LNCaP clone FGC (cell line): Measurements from ENCODE around the gene PPFIBP1.

ENCODE experiments used
- DNase-seq: peaks from one replicate; pipeline ENCODE4 v3.0.0-alpha.2; 2011; ENCODE audit warnings: low read depth
- H3K4me3 ChIP-seq: 2 replicates; pipeline ENCODE4 v1.5.1; 2011; ENCODE audit warnings: mild to moderate bottlenecking, low read depth, low read length, control low read depth
- CTCF ChIP-seq: IDR thresholded peaks from 2 replicates; pipeline ENCODE4 v1.5.1; 2012; ENCODE audit warnings: mild to moderate bottlenecking; ENCODE audit not compliant: control insufficient read depth, insufficient read depth; ENCODE audit errors: extremely low read depth

Gene PPFIBP1

GRCh38 chr12:27548301-27549199, 24.5 kb downstream of the PPFIBP1 start:
- H3K4me3 ChIP-seq, result no peak overlapping the region
- TF ChIP-seq CTCF, result no peak
- no peak for DNase-seq

DNA sequence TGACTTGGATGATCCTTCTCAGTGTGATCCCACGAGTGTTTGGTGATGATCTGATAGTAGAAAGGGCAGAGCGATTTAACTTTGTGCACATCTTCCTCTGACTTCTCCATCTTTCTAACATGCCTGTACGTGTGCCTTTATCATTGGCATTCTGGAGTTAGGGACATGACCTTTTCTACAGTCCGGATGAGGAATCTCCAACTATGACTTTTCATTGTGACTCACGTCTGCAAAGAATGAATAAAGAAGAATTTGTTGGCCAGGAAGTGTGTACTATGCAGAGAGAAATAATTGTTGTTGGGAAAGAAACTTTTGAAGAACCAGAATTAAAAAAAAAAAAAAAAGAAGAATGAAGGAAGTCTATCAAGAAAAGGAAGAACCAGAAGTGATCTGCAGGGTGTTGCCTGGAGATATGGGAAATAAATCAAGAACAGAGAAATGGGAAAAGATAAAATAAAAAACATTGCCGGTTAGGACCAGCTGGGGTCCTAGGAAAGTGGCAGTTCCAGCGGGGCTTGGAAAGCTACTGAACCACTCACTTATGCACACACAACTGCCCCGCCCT, 25.3 kb downstream of the PPFIBP1 start:
- H3K4me3 ChIP-seq, result no peak overlapping the region
- no peak for DNase-seq
- TF ChIP-seq CTCF, result no peak

GRCh38 chr12:27549801-27550652, 26.0 kb downstream of the PPFIBP1 start:
- H3K4me3 ChIP-seq, result no peak overlapping the region

GRCh38 chr12:27550653-27550975, 26.6 kb downstream of the PPFIBP1 start:
- no peak for TF ChIP-seq CTCF
- no peak for DNase-seq
- H3K4me3 ChIP-seq, result no peak overlapping the region

More at GRCh38 chr12:27549801-27550652, 26.0 kb downstream of the PPFIBP1 start:
- no peak for DNase-seq
- no peak for TF ChIP-seq CTCF

- no peak for DNase-seq
- no peak overlapping the region for H3K4me3 ChIP-seq
- TF ChIP-seq CTCF, result no peak
Measured at GRCh38 chr12:27551172-27551840, 27.3 kb downstream of the PPFIBP1 start.

- TF ChIP-seq CTCF, result no peak
- H3K4me3 ChIP-seq, result no peak overlapping the region
- DNase-seq, result no peak
Measured at GRCh38 chr12:27552235-27552634, 28.2 kb downstream of the PPFIBP1 start.
